GM19043 (cell line): Measurements from ENCODE around the gene NME5.
"Not testable (repeated sequence)": the region's sequence is repeated elsewhere in the genome, so short reads cannot be mapped to it uniquely, and the experiment has no call there.

Experiments used
- ATAC-seq: cut with Tn5 transposase; IDR thresholded peaks from one replicate; pipeline ENCODE4 v1.9.1; 2021; ENCODE audit warnings: low read depth; ENCODE audit not compliant: unreplicated experiment

Gene NME5

DNA sequence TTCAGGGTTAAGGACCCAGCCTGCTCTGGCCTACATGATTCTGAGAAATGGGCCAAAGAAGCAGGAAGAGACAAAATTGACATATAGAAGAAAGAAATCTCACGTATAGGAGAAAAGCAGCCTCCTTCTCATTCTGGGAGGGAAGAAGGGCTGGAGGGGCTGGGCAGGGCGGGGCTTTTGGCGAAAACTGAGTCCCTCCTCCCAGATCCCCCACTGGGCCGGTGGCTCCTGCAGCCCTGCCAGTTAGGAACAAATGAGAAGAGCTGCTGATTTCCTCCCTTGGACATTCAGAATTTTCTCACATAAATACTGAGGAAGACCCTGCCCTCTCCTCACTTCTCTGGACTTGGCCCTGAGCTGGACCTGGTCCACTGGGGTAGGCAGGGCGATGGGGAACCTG, 55.5 kb downstream of the NME5 start, which contains the start of gene WNT8A:
WNT8A (plus strand) TSS at position 332 of the 400 bp plus-strand sequence. CDS start 95 bp downstream, outside the sequence.
- no peak for ATAC-seq

- ATAC-seq: no peak
Observed at GRCh38 chr5:138082033-138082432, 57.2 kb downstream of the NME5 start.

GRCh38 chr5:138078006-138078643, 61.1 kb downstream of the NME5 start:
- no peak for ATAC-seq

DNA sequence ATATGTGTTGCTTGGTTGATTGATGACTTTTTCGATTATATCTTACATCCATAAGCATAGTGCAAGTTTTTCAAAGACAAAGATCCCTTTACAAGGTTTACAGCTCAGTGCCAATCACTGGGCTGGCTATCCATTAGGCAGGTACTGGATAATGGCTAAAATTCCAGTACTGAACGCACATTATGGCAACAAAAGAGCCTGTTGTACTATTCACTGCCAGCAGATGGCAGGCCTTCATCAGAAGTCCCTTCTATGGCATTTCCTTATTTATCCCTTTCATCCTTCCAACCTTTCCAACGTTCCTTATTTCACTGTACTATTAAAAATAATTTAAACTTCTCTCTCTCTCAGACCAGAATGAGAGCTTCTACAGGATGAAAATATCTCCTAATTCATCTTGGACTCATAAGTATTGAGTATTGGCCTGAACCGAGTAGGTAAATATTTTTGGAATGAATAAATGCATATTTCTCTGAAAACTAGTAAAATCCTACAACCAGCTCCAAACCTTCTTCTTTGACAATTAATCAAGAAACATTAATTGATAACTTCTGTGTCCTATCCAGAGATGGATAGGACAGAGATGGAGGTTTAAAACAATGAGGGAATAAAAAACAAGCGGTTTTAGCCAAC, 62.0 kb downstream of the NME5 start:
- ATAC-seq: no peak

DNA sequence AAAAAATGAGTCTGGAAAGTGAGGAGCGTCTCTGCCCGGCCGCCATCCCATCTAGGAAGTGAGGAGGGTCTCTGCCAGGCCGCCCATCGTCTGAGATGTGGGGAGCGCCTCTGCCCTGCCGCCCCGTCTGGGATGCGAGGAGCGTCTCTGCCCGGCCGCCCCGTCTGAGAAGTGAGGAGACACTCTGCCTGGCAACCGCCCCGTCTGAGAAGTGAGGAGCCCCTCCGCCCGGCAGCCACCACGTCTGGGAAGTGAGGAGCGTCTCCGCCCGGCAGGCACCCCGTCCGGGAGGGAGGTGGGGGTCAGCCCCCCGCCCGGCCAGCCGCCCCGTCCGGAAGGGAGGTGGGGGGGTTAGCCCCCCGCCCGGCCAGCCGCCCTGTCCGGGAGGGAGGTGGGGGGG, 69.2 kb downstream of the NME5 start:
- ATAC-seq: not testable (repeated sequence)

GRCh38 chr5:138068742-138069600, 70.3 kb downstream of the NME5 start:
- no peak for ATAC-seq

GRCh38 chr5:138067945-138068344, 71.3 kb downstream of the NME5 start:
- ATAC-seq: no peak
